PC-3 (cell line): ENCODE results near the gene ST6GAL1.

ENCODE experiments used
- EZH2 ChIP-seq: fragments of 300-600 bp; sonication (generic); IDR thresholded peaks from one replicate; pipeline ENCODE4 v1.6.1; 2017; ENCODE audit warnings: antibody characterized with exemption, mild to moderate bottlenecking, low read length; ENCODE audit not compliant: unreplicated experiment
- EZH2phosphoT487 ChIP-seq: fragments of 300-600 bp; sonication (generic); IDR thresholded peaks from 2 replicates; pipeline ENCODE4 v1.6.1; 2018; ENCODE audit warnings: mild to moderate bottlenecking, antibody characterized with exemption, low read length, borderline replicate concordance
- TF ChIP-seq, protein P1 (sequence below): fragments of 300-600 bp; sonication (generic); conservative IDR thresholded peaks from 2 replicates; pipeline ENCODE4 v1.5.1; 2017; ENCODE audit warnings: antibody characterized with exemption, low read depth, mild to moderate bottlenecking, low read length

GRCh38 chr3:186909078-186909853 is 21.1 kb upstream of the ST6GAL1 start:
- TF ChIP-seq, protein P1, sequence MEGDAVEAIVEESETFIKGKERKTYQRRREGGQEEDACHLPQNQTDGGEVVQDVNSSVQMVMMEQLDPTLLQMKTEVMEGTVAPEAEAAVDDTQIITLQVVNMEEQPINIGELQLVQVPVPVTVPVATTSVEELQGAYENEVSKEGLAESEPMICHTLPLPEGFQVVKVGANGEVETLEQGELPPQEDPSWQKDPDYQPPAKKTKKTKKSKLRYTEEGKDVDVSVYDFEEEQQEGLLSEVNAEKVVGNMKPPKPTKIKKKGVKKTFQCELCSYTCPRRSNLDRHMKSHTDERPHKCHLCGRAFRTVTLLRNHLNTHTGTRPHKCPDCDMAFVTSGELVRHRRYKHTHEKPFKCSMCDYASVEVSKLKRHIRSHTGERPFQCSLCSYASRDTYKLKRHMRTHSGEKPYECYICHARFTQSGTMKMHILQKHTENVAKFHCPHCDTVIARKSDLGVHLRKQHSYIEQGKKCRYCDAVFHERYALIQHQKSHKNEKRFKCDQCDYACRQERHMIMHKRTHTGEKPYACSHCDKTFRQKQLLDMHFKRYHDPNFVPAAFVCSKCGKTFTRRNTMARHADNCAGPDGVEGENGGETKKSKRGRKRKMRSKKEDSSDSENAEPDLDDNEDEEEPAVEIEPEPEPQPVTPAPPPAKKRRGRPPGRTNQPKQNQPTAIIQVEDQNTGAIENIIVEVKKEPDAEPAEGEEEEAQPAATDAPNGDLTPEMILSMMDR = no peak
- TF ChIP-seq EZH2phosphoT487 = no peak
- TF ChIP-seq EZH2 = no peak
